ENCODE data around the gene DLG1. TPM values are rescaled to one million over a fixed set of nuclear protein-coding genes. Genes with fewer than 3 reads are reported as not detected.
A peak's percentile ranks its signal among the peaks of the same experiment; 100 is the strongest.

The DLG1 gene
- total RNA-seq, 1 experiment from 2014 or later = 90.2 TPM

- no peaks in the 10 kb centered on the region for H3K9me3 ChIP-seq (ENCODE audit: control insufficient read depth, insufficient read depth, low read depth, low read length)
- H3K4me1 ChIP-seq (ENCODE audit: control insufficient read depth, insufficient read depth, low read length) = peaks cover 9% of the 10 kb centered on the region
- CTCF ChIA-PET = interaction anchor here (0.6 to 2.2 kb wide), 6 partner anchors 8 to 518 kb away, joined by 3 to 6 read pairs (median 3); no protein-coding TSS in a partner anchor
- intact Hi-C loops (cut with micrococcal nuclease; ENCODE audit: unreplicated experiment) (no loop called here), in situ Hi-C loops (cut with HindIII; ENCODE audit: low pct_unique_long_range_greater_than_20kb, low sequenced_read_pairs) (no loop called here)
- peak overlapping the region; percentile 51; the same call in 1 of the 2 replicates for H3K27ac ChIP-seq (ENCODE audit: low read length)
- BruUV-seq (replicated peaks) = no TSS peak
- POLR2A ChIA-PET = interaction anchor here (0.6 to 0.8 kb wide), 2 partner anchors 8 to 35 kb away, joined by 4 to 8 read pairs; no protein-coding TSS in a partner anchor
- ATAC-seq = peak; percentile 40
- no peak for DNase-seq (ENCODE audit: low read depth, low spot score)
- peak overlapping the region; percentile 60 to 62 for H3K4me3 ChIP-seq (ENCODE audit: low read depth in 2 of 2, low read length in 2 of 2)
- H3K36me3 ChIP-seq (ENCODE audit: control insufficient read depth, insufficient read depth, low read length) = no peaks in the 10 kb centered on the region
- no peaks in the 10 kb centered on the region for H3K27me3 ChIP-seq (ENCODE audit: control insufficient read depth, insufficient read depth, low read length)
- TF ChIP-seq CTCF (IDR thresholded peaks at IDR 0.05) = no peak
- TF ChIP-seq POLR2AphosphoS5 (IDR thresholded peaks at IDR 0.05; ENCODE audit: low read depth, low read length) = no peak
- TF ChIP-seq SIN3A (IDR thresholded peaks at IDR 0.05; ENCODE audit: borderline replicate concordance, insufficient read depth, low read depth, low read length) = no peak
- TF ChIP-seq TCF7L2 (IDR thresholded peaks at IDR 0.05; ENCODE audit: low read depth, low read length) = no peak
- no peak for TF ChIP-seq REST (IDR thresholded peaks at IDR 0.05; ENCODE audit: insufficient read depth in 1 of 2, low read depth in 2 of 2, low read length in 1 of 2)
Observed at GRCh38 chr3:197028728-197029510, 269.5 kb downstream of the DLG1 start.

GRCh38 chr3:197027896-197028727, 270.3 kb downstream of the DLG1 start:
- no peaks in the 10 kb centered on the region for H3K9me3 ChIP-seq (ENCODE audit: control insufficient read depth, insufficient read depth, low read depth, low read length)
- H3K4me3 ChIP-seq (ENCODE audit: low read depth in 2 of 2, low read length in 2 of 2) = peak overlapping the region in 1 of 2 experiments; percentile 62; a peak in 2 of 4 replicates
- intact Hi-C loops (cut with micrococcal nuclease; ENCODE audit: unreplicated experiment) = no loop called here
- H3K36me3 ChIP-seq (ENCODE audit: control insufficient read depth, insufficient read depth, low read length) = no peaks in the 10 kb centered on the region
- in situ Hi-C loops (cut with HindIII; ENCODE audit: low pct_unique_long_range_greater_than_20kb, low sequenced_read_pairs) = no loop called here
- H3K27ac ChIP-seq (ENCODE audit: low read length) = no peak overlapping the region
- H3K4me1 ChIP-seq (ENCODE audit: control insufficient read depth, insufficient read depth, low read length) = peaks cover 9% of the 10 kb centered on the region
- ChIA-PET POLR2A (interaction anchor here (0.8 kb wide), 1 partner anchor 8 kb away, joined by 4 read pairs; no protein-coding TSS in a partner anchor), CTCF (interaction anchor here (0.6 to 2.2 kb wide), 2 partner anchors 8 to 53 kb away, joined by 3 to 6 read pairs; no protein-coding TSS in a partner anchor)
- H3K27me3 ChIP-seq (ENCODE audit: control insufficient read depth, insufficient read depth, low read length) = no peaks in the 10 kb centered on the region
- 0 out of 2 replicates have a peak, but pooled peaks have one; percentile 5 for ATAC-seq
- no TSS peak for BruUV-seq (replicated peaks)
- no peak for DNase-seq (ENCODE audit: low read depth, low spot score)
- TF ChIP-seq SIN3A (IDR thresholded peaks at IDR 0.05; ENCODE audit: borderline replicate concordance, insufficient read depth, low read depth, low read length) (no peak), TCF7L2 (IDR thresholded peaks at IDR 0.05; ENCODE audit: low read depth, low read length) (no peak), REST (IDR thresholded peaks at IDR 0.05; ENCODE audit: insufficient read depth in 1 of 2, low read depth in 2 of 2, low read length in 1 of 2) (no peak), POLR2AphosphoS5 (IDR thresholded peaks at IDR 0.05; ENCODE audit: low read depth, low read length) (no peak), CTCF (IDR thresholded peaks at IDR 0.05) (no peak)
